ENCODE measurements around the gene TRABD2A.

- TF ChIP-seq EZH2 (IDR thresholded peaks at IDR 0.05): no peak
- TF ChIP-seq POLR2AphosphoS5 (IDR thresholded peaks at IDR 0.05; ENCODE audit: borderline replicate concordance, low read depth, low read length): no peak
Measured at GRCh38 chr2:84796798-84797197, 84.1 kb downstream of the TRABD2A start.
